ENCODE data around the gene ANKLE2.
"Not testable (repeated sequence)": the region's sequence is repeated elsewhere in the genome, so short reads cannot be mapped to it uniquely, and the experiment has no call there.

Gene ANKLE2

GRCh38 chr12:132761921-132762583 lies 420 bp upstream of the ANKLE2 start:
- H3K4me3 ChIP-seq (ENCODE audit: low read depth, low read length) = peak overlapping the region; percentile 54
- TF ChIP-seq CTCF (IDR thresholded peaks at IDR 0.05; ENCODE audit: control insufficient read depth, extremely low read depth, insufficient read depth) = peak; percentile 28; the same call in 1 of the 2 replicates

GRCh38 chr12:132759359-132759758 lies 2.3 kb downstream of the ANKLE2 start:
- TF ChIP-seq CTCF (IDR thresholded peaks at IDR 0.05; ENCODE audit: control insufficient read depth, extremely low read depth, insufficient read depth) = no peak
- DNase-seq (ENCODE audit: low read depth) = no peak
- no peak overlapping the region for H3K4me3 ChIP-seq (ENCODE audit: low read depth, low read length)

More at GRCh38 chr12:132761921-132762583, 420 bp upstream of the ANKLE2 start:
- peak; percentile 52 for DNase-seq (ENCODE audit: low read depth)

GRCh38 chr12:132758825-132759224 lies 2.8 kb downstream of the ANKLE2 start:
- H3K4me3 ChIP-seq (ENCODE audit: low read depth, low read length); DNase-seq (ENCODE audit: low read depth): not testable (repeated sequence)

GRCh38 chr12:132754160-132754932 lies 7.3 kb downstream of the ANKLE2 start:
- TF ChIP-seq CTCF (IDR thresholded peaks at IDR 0.05; ENCODE audit: control insufficient read depth, extremely low read depth, insufficient read depth) = no peak
- no peak overlapping the region for H3K4me3 ChIP-seq (ENCODE audit: low read depth, low read length)
- DNase-seq (ENCODE audit: low read depth) = no peak

GRCh38 chr12:132753670-132754069 lies 8.0 kb downstream of the ANKLE2 start:
- not testable (repeated sequence) for DNase-seq (ENCODE audit: low read depth)

GRCh38 chr12:132748319-132748718 lies 13.3 kb downstream of the ANKLE2 start:
- H3K4me3 ChIP-seq (ENCODE audit: low read depth, low read length) = no peak overlapping the region
- no peak for TF ChIP-seq CTCF (IDR thresholded peaks at IDR 0.05; ENCODE audit: control insufficient read depth, extremely low read depth, insufficient read depth)
- no peak for DNase-seq (ENCODE audit: low read depth)

More at GRCh38 chr12:132753670-132754069, 8.0 kb downstream of the ANKLE2 start:
- not testable (repeated sequence) for H3K4me3 ChIP-seq (ENCODE audit: low read depth, low read length)

- no peak for TF ChIP-seq CTCF (IDR thresholded peaks at IDR 0.05; ENCODE audit: control insufficient read depth, extremely low read depth, insufficient read depth)
- H3K4me3 ChIP-seq (ENCODE audit: low read depth, low read length) = no peak overlapping the region
- DNase-seq (ENCODE audit: low read depth) = no peak
Measured at GRCh38 chr12:132747896-132748295, 13.7 kb downstream of the ANKLE2 start.

- TF ChIP-seq CTCF (IDR thresholded peaks at IDR 0.05; ENCODE audit: control insufficient read depth, extremely low read depth, insufficient read depth) = no peak
Measured at GRCh38 chr12:132747395-132747794, 14.2 kb downstream of the ANKLE2 start.

More at GRCh38 chr12:132747395-132747794, 14.2 kb downstream of the ANKLE2 start:
- H3K4me3 ChIP-seq (ENCODE audit: low read depth, low read length) = no peak overlapping the region
- no peak for DNase-seq (ENCODE audit: low read depth)
